Tibial nerve (tissue), 4 donors: ENCODE data around the gene MICB. TPM values are rescaled to one million over a fixed set of nuclear protein-coding genes. Genes with fewer than 3 reads are reported as not detected.
"Not testable (repeated sequence)": the region's sequence is repeated elsewhere in the genome, so short reads cannot be mapped to it uniquely, and the experiment has no call there.

ENCODE experiments used
- DNase-seq, 2 donors: peaks; one replicate each; pipeline ENCODE4 v3.0.0-alpha.2; 2019; ENCODE audit warnings: low spot score in 2 of 2
- H3K27ac ChIP-seq, 4 donors: fragments of 200-600 bp; sonication (generic) in 3 of 4; one replicate each; pipeline ENCODE4 v1.5.1; 2017 to 2019; ENCODE audit warnings: mild to moderate bottlenecking in 1 of 4
- H3K27me3 ChIP-seq, 2 donors: fragments of 200-600 bp; sonication (generic) in 1 of 2; one replicate each; pipeline versions ENCODE4 v1.5.1 to v1.6.0; 2017 to 2019
- H3K36me3 ChIP-seq, 3 donors: fragments of 200-600 bp; sonication (generic); one replicate each; pipeline ENCODE4 v1.5.1; 2018 to 2019
- H3K4me1 ChIP-seq, 4 donors: fragments of 200-600 bp; sonication (generic) in 3 of 4; one replicate each; pipeline ENCODE4 v1.5.1; 2017 to 2019
- H3K4me3 ChIP-seq, 4 donors: fragments of 200-600 bp; sonication (generic) in 3 of 4; one replicate each; pipeline ENCODE4 v1.5.1; 2017 to 2019; ENCODE audit warnings: mild to moderate bottlenecking in 1 of 4, moderate library complexity in 1 of 4
- H3K9me3 ChIP-seq, 4 donors: fragments of 200-600 bp; sonication (generic) in 3 of 4; one replicate each; pipeline ENCODE4 v1.5.1; 2017 to 2019
- EP300 ChIP-seq, 2 donors: sonication (generic); formaldehyde crosslinking; IDR thresholded peaks; one replicate each; pipeline ENCODE4 v1.6.1; 2017; ENCODE audit warnings: antibody characterized with exemption in 2 of 2, mild to moderate bottlenecking in 1 of 2
- POLR2A ChIP-seq, 2 donors: fragments of 450-650 bp; IDR thresholded peaks; one replicate each; pipeline ENCODE4 v1.6.1; 2017; ENCODE audit warnings: antibody characterized with exemption in 2 of 2, mild to moderate bottlenecking in 2 of 2, moderate library complexity in 2 of 2
- WGBS, 2 donors: methylation state at CpG; one replicate each; pipeline ENCODE4 v1.1.5; 2018; 5-methylcytosine and 5-hydroxymethylcytosine counted together
- total RNA-seq, 4 donors: library from RNA; depleted of rRNA; stranded (reverse); fragments of >200 nt; gene quantifications; one replicate each; pipeline ENCODE4 v1.1.0, GENCODE V29; 2016
- TF ChIP-seq, protein P1 (sequence below), 5 experiments: fragments of 200-600 bp in 3 of 5; fragments of 450-650 bp in 2 of 5; sonication (generic) in 3 of 5; IDR thresholded peaks; one replicate each; pipeline ENCODE4 v1.5.1; 2016 to 2019; ENCODE audit warnings: antibody characterized with exemption in 5 of 5, mild to moderate bottlenecking in 3 of 5, moderate library complexity in 2 of 5

Gene MICB
- 1 to 10 TPM; 1.0 to 8.0 (median 4.1) TPM for total RNA-seq

DNA sequence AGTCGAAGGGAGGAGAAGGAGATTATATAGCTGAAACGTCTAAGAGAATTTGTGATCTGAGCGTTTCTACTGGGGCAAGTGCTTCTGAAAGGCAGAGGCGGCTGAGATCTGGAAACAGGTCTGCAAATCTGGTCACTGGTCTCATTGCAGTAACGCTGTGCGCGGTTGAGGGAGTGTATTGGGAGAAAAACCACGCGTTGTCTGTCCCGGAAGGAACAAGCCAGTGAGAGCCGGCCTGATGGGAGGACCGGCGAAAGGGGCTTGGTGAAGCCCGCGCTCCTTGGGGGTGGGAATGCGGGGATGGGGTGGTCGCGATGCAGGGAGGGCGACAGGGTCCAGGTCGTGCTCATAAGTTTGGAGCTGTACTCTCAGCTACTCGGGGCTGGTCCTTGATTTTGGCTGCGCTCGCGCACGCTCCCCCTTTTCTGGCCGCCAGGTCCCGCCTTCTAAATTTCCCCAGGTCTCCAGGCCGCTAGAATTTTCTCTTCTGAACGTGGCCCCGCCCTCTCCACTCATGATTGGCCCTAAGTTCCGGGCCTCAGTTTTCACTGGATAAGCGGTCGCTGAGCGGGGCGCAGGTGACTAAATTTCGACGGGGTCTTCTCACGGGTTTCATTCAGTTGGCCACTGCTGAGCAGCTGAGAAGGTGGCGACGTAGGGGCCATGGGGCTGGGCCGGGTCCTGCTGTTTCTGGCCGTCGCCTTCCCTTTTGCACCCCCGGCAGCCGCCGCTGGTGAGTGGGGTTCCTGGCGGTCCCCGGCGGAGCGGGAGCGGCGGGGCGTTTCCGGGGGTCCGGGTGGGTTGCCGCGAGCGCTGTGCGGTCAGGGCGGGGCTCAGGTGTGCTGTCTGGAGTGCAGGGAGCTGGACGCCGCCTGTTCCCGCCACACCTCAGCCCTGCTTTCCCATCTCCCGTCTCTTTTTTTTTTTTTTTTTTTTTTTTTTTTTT, at the start of gene MICB:
Gene MICB (plus strand): TSS at position 615 of the 946 bp plus-strand sequence. CDS start 49 bp downstream, at position 664.
- H3K9me3 ChIP-seq: peaks cover 0 to 9% (median 0%) of the 10 kb centered on the region in 4 donors
- no peaks in the 10 kb centered on the region for H3K36me3 ChIP-seq
- H3K27ac ChIP-seq: peak within 1 kb of the TSS in 3 of 4 donors; percentile 28 to 63 (median 50)
- 1% methylated on average over 57 to 59 of the region's 64 CpGs for WGBS, 2 donors
- peaks cover 0 to 28% (median 2%) of the 10 kb centered on the region in 4 donors for H3K4me1 ChIP-seq
- DNase-seq: peak; percentile 45 to 77
- H3K27me3 ChIP-seq: peaks cover 0 to 38% of the 10 kb centered on the region in 2 donors
- peak in 1 of 2 donors; percentile 50 for TF ChIP-seq EP300 (IDR thresholded peaks at IDR 0.05)
- TF ChIP-seq, protein P1, sequence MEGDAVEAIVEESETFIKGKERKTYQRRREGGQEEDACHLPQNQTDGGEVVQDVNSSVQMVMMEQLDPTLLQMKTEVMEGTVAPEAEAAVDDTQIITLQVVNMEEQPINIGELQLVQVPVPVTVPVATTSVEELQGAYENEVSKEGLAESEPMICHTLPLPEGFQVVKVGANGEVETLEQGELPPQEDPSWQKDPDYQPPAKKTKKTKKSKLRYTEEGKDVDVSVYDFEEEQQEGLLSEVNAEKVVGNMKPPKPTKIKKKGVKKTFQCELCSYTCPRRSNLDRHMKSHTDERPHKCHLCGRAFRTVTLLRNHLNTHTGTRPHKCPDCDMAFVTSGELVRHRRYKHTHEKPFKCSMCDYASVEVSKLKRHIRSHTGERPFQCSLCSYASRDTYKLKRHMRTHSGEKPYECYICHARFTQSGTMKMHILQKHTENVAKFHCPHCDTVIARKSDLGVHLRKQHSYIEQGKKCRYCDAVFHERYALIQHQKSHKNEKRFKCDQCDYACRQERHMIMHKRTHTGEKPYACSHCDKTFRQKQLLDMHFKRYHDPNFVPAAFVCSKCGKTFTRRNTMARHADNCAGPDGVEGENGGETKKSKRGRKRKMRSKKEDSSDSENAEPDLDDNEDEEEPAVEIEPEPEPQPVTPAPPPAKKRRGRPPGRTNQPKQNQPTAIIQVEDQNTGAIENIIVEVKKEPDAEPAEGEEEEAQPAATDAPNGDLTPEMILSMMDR (IDR thresholded peaks at IDR 0.05): peak in 2 of 5 experiments; percentile 10 to 12
- TF ChIP-seq POLR2A (IDR thresholded peaks at IDR 0.05): peak in 1 of 2 donors; percentile 39
- peak within 1 kb of the TSS; percentile 33 to 65 (median 52) for H3K4me3 ChIP-seq

- peaks cover 0 to 15% (median 0%) of the 10 kb centered on the region in 4 donors for H3K9me3 ChIP-seq
- 61 to 64% methylated on average over 4 of the region's 4 CpGs for WGBS, 2 donors
- H3K36me3 ChIP-seq: no peaks in the 10 kb centered on the region
- no peak for DNase-seq
- no peak overlapping the region for H3K4me3 ChIP-seq
- TF ChIP-seq, protein P1 (IDR thresholded peaks at IDR 0.05): no peak
- TF ChIP-seq EP300 (IDR thresholded peaks at IDR 0.05): no peak
- TF ChIP-seq POLR2A (IDR thresholded peaks at IDR 0.05): no peak
- no peaks in the 10 kb centered on the region for H3K27me3 ChIP-seq
- H3K4me1 ChIP-seq: no peaks in the 10 kb centered on the region
- no peak overlapping the region for H3K27ac ChIP-seq
Observed at GRCh38 chr6:31450751-31451150, 47.2 kb upstream of the MICB start.

DNA sequence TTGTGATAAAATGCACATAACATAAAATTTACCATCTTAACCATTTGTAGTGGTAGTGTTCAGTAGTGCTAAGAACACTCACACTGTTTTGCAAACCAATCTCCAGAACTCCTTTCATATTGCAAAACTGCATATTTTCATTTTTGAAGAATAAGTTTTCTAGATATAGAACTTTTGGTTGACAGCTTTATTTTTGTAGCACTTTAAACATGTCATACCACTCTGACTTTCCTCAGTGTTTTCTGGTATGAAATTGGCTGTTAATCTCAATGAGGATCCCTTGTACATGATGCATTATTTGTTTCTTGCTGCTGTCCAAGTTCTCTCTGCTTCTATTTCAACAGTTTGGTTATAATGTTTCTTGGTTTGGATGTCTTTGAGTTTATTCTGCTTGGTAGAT, 45.1 kb upstream of the MICB start:
- TF ChIP-seq EP300 (IDR thresholded peaks at IDR 0.05) (no peak), POLR2A (IDR thresholded peaks at IDR 0.05) (no peak)
- TF ChIP-seq, protein P1 (IDR thresholded peaks at IDR 0.05): no peak
- H3K4me3 ChIP-seq: no peak overlapping the region
- DNase-seq: no peak
- no peaks in the 10 kb centered on the region for H3K4me1 ChIP-seq
- H3K27ac ChIP-seq: no peak overlapping the region
- no peaks in the 10 kb centered on the region for H3K36me3 ChIP-seq
- H3K9me3 ChIP-seq: peaks cover 0 to 15% (median 0%) of the 10 kb centered on the region in 4 donors
- no peaks in the 10 kb centered on the region for H3K27me3 ChIP-seq

DNA sequence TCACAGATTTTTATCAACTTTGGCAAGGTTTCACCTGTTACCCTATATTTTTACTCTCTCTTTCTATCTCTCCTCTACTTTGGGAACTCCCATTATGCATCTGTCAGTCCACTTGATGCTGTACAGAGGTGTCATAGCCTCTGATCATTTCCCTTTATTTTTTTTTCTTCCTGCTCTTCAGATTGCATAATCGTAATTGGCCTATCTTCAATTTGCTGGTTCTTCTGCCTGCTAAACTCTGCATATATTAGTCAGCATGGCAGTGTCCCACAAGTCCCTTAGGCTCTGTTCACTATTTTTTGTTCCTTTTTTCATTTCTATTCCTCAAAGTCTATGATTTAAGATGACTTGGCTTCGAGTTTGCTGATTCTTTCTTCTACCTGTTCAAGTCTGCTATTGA, 44.7 kb upstream of the MICB start:
- no peak for DNase-seq
- TF ChIP-seq, protein P1 (IDR thresholded peaks at IDR 0.05): no peak
- TF ChIP-seq EP300 (IDR thresholded peaks at IDR 0.05) (no peak), POLR2A (IDR thresholded peaks at IDR 0.05) (no peak)

DNA sequence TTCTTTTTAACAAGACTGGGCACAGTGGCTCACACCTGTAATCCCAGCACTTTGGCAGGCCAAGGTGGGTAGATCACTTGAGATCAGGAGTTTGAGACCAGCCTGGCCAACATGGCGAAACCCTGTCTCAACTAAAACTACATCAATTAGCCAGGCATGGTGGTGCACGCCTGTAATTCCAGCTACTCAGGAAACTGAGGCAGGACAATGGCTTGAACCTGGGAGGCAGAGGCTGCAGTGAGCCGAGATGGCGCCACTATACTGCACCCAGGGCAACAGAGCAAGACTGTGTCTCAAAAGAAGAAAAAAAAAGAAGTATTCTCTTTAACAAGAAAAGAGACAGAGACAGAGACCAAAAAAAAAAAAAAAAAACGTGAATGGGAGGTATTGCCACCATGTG, 38.1 kb upstream of the MICB start:
- WGBS, 2 donors: 81 to 83% methylated on average over 5 of the region's 5 CpGs
- H3K4me1 ChIP-seq: peaks cover 0 to 12% (median 3%) of the 10 kb centered on the region in 4 donors
- H3K4me3 ChIP-seq: not testable (repeated sequence)

More for the DNA sequence above, 44.7 kb upstream of the MICB start:
- Histone ChIP-seq H3K27ac (no peak overlapping the region), H3K4me1 (no peaks in the 10 kb centered on the region), H3K4me3 (no peak overlapping the region), H3K36me3 (no peaks in the 10 kb centered on the region), H3K9me3 (peaks cover 0 to 15% (median 0%) of the 10 kb centered on the region in 4 donors), H3K27me3 (no peaks in the 10 kb centered on the region)
- 76 to 82% methylated on average over 2 of the region's 2 CpGs for WGBS, 2 donors

More for the DNA sequence above, 38.1 kb upstream of the MICB start:
- not testable (repeated sequence) for H3K9me3 ChIP-seq, H3K36me3 ChIP-seq, DNase-seq, H3K27me3 ChIP-seq, H3K27ac ChIP-seq
